RPMI8226 (cell line): Measurements from ENCODE around the gene GULP1.
"Not testable (repeated sequence)": the region's sequence is repeated elsewhere in the genome, so short reads cannot be mapped to it uniquely, and the experiment has no call there.

ENCODE experiments used
- DNase-seq: peaks from one replicate; pipeline ENCODE4 v3.0.0-alpha.2; 2015

Gene GULP1

GRCh38 chr2:188569431-188570165, 277.9 kb downstream of the GULP1 start:
- no peak for DNase-seq

- DNase-seq = no peak
Measured at GRCh38 chr2:188570370-188570769, 278.7 kb downstream of the GULP1 start.

GRCh38 chr2:188571543-188572303, 280.0 kb downstream of the GULP1 start:
- no peak for DNase-seq

DNA sequence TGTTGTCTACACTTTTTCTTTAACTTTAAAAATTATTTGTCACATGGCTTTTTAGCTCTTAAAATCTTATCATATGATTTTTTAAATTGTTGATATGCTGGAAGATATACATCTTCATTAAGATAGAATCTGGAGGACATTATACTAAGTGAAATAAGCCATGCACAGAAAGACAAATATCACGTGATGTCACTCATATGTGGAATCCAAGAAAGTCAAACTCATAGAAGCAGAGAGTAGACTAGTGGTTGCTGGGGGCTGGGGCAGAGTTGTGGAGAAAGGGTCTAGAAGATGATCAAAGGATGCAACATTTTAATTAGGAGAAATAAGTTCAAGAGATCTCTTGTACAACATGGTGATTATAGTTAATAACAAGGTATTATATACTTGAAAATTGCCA, 280.9 kb downstream of the GULP1 start:
- DNase-seq = no peak

DNA sequence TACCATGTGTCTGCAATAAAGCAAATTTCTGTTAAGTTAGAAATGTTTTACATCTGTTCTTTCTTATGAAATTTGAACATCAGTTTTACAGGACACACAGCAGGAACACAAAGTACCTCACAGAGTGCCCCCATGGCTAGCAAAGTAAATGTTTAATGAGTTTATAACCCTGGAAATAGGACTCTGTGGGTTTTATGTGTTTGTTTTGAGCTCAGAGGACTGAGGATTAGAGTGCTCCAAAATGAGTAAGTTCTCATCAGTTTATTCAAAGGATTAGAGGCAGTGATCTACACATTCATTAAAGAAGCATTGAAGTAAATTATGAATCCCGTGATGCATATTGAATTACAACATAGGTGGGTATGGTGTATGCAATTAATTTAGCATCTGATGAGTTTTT, 281.8 kb downstream of the GULP1 start:
- no peak for DNase-seq

GRCh38 chr2:188576006-188576405, 284.3 kb downstream of the GULP1 start:
- DNase-seq = no peak

GRCh38 chr2:188576651-188577050, 285.0 kb downstream of the GULP1 start:
- DNase-seq = no peak

- DNase-seq = no peak
Measured at GRCh38 chr2:188577231-188577630, 285.6 kb downstream of the GULP1 start.

GRCh38 chr2:188580738-188581137, 289.1 kb downstream of the GULP1 start:
- no peak for DNase-seq

DNA sequence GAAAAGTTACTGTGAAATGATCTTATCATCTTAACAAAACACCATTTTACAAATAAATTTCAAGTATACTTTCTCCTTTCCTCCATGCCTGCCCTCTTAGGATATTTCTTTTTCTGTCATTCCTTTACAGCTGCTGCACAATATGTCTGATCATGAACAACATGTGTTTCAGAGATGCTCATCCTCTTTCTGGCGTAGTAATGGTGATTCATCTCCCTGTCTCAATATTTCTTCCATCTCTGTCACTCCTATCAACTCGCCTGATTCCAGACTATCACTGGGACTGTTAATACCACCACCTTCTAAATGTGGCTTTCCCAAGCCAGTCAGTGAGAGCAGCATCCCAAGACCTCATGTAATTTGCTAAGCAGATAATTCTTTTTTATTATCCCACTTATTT, 290.5 kb downstream of the GULP1 start:
- no peak for DNase-seq

- no peak for DNase-seq
Measured at GRCh38 chr2:188588235-188588634, 296.6 kb downstream of the GULP1 start.

DNA sequence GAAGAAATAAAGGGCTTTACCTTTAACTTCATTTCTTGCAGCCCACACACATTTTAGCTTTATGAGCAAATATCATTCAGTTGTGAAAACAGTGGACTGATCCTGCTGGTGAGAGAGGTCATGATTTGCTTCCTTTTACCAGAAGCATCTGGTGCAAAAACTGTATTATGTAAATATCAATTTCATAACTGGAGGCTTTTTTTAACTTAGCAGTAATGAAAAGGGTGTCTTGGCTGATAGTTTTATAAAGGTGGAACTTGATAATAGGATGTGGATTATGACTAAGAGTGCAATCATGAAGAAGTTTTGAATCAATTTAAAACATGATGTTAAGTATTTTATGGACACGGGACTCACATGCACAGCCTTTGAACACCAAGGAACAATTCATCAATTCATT, 304.4 kb downstream of the GULP1 start:
- DNase-seq = no peak

DNA sequence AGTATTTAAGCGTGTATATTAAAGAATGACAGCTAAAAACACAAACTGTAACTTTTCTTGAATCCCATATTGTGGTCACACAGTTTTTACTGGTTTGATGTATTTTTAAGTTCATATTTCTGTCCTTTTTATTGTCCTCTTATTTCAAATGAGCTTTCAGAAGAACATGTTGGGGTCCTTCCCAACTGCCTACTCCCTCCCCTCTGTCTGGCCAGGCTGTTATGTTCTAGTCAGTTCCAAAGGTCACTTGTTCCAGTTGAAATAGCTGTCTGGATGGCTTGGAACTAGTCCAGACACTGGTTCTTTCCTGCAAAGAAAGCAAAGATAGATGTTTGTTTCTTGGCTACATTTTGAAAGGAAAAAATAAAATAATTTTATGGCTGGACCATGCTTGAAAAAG, 306.9 kb downstream of the GULP1 start:
- no peak for DNase-seq

- no peak for DNase-seq
Measured at GRCh38 chr2:188599140-188599539, 307.5 kb downstream of the GULP1 start.

DNA sequence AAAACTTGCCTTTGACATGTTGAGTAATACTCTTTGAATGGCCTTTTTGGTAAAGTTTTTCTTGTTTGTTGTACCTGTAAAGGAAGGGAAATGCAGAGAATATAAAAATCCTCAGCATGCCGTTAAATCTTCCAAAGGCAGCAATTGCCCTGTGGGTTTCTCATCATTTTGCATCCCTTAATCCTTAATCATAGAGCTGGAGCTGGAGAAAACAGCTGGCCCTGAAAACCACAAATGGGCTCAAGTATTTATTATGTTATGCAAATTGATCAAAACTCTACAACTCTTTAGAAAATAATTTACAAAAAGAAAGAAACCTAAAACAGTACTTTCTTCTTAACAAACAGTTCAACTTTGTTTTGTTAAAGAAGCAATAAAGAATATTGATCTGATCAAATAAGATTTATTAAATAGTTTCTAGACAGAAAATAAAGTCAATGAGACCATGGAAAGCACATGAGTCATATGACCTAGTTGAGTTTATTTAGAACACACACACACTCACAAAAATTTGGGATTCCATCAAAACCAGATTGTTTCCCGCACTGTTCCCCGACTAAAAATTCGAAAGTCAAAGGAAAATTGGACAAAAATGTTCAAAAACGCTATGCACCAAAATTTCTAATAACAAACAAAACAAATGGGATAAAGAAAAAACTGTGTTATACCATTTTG, 309.0 kb downstream of the GULP1 start:
- DNase-seq = no peak

DNA sequence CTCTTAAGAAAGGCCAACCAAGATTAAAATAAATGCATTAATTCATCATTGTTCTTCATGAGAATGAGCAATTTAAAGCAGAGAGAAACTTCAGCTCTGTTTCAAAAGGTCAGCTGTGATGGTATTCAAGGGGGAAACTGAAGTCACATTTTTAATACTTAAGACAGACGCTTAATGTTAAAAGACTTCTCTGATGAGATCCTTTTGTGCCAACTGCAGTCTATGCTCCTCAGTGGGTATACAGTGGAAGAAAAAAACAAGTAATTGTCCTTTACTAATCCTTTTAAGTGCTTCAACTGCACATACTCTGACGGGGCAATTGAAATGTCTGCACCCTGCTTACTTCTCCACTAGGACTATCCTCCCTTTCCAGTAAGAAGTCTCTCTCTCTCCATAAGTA, 309.7 kb downstream of the GULP1 start:
- DNase-seq = no peak

DNA sequence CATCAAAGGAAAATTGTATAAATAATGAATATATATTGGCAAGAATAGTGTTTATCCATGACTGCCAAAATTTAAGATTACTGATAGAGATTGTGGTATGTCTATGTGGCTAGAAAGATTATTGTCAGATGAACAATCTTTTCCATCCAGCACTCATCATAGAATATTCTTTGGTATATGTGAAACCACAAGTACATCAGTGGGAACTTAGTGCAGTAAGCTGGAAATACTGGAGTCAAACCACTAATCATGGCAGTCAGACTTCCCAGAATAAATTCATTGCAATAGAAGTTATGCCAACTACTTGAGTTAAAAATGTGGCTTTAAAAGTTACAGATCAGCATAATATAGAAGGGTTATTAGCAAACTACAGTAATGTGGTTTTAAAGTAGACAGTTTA, 310.3 kb downstream of the GULP1 start:
- DNase-seq = no peak

DNA sequence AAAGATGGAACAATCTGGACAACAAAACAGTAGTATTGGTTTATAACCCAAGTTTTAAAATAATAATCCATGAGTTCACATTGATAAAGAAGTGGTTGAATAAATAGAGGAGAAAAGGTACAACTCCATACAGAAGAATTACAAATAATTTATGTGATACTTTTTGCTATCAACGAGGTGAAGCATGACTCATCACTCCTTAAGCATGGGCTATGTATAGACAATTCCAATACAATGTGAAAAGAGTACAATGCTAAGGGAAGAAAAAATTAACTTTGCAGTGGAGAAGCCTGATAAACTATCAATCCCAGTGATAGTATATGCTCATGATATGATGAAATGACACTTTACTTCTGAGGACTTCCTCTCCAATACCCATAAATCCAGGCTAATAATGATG, 312.9 kb downstream of the GULP1 start:
- DNase-seq = no peak

DNA sequence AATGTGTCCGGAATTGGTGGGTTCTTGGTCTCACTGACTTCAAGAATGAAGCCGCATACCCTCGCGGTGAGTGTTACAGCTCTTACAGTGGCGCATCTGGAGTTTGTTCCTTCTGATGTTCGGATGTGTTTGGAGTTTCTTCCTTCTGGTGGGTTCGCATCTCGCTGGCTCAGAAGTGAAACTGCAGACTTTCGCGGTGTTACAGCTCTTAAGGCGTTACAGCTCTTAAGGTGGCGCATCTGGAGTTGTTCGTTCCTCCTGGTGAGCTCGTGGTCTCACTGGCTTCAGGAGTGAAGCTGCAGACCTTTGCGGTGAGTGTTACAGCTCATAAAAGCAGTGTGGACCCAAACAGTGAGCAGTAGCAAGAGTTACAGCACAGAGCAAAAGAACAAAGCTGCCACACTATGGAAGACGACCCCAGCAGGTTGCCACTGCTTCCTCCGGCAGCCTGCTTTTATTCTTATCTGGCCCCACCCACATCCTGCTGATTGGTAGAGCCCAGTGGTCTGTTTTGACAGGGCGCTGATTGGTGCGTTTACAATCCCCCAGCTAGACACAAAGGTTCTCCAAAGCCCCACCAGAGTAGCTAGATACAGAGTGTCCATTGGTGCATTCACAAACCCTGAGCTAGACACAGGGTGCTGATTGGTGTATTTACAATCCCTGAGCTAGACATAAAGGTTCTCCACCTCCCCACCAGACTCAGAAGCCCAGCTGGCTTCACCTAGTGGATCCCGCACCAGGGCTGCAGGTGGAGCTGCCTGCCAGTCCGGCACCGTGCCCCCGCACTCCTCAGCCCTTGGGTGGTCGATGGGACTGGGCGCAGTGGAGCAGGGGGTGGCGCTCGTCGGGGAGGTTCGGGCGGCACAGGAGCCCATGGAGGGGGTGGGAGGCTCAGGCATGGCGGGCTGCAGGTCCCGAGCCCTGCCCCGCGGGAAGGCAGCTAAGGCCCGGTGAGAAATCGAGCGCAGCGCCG, 314.2 kb downstream of the GULP1 start:
- not testable (repeated sequence) for DNase-seq

GRCh38 chr2:188606596-188606995, 314.9 kb downstream of the GULP1 start:
- not testable (repeated sequence) for DNase-seq

GRCh38 chr2:188607501-188607900, 315.8 kb downstream of the GULP1 start:
- DNase-seq = peak; percentile 57

GRCh38 chr2:188609321-188610049, 317.8 kb downstream of the GULP1 start:
- no peak for DNase-seq
